Amygdala (tissue), 56 donors: ENCODE data around the gene TTN.

Experiments used
- DNase-seq, 56 donors: peaks; one replicate each; lab custom pipeline; 2025; lab: John Stamatoyannopoulos, UW

The TTN gene

DNA sequence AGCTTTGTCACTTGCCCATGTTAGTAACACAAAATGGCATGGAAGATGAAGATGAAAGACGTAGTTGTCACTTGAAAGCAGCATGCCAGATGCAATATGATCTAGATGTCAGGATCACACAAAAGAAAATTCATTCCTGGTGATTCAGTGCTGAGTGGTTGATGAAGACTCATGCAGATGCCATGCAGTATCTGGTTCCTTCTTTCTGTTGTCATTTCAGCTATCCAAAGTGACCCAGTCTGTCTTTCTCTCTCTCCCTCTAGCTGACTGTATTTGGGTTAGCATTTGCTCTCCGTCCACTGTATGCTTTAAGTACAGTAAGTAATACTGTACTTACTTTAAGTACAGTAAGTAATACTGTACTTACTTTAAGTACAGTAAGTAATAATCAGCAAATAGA is 50.4 kb downstream of the TTN start:
- DNase-seq: no peak

GRCh38 chr2:178756343-178756742 is 50.9 kb downstream of the TTN start:
- DNase-seq: no peak

DNA sequence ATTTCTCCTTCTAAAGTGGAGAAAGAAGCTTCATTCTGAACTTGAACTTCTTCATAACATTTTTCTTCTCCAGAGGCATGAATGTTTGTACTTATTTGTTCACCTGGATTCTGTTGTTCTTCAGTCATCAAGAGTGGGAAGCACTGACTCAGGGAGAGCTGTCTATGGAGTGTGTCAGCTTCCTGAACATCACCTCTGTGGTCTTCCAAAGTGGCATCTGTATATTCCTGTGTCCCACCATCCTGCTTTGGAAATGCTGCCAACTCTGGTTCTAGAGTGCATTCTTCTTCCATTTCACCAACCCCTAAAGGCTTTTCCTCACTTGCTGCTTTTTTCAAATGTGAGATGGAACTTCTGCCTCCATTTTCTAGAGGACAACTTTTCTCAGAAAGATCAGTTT is 59.5 kb downstream of the TTN start:
- no peak for DNase-seq

GRCh38 chr2:178734518-178734917 is 72.7 kb downstream of the TTN start:
- DNase-seq: no peak

GRCh38 chr2:178733975-178734374 is 73.2 kb downstream of the TTN start:
- DNase-seq: no peak

DNA sequence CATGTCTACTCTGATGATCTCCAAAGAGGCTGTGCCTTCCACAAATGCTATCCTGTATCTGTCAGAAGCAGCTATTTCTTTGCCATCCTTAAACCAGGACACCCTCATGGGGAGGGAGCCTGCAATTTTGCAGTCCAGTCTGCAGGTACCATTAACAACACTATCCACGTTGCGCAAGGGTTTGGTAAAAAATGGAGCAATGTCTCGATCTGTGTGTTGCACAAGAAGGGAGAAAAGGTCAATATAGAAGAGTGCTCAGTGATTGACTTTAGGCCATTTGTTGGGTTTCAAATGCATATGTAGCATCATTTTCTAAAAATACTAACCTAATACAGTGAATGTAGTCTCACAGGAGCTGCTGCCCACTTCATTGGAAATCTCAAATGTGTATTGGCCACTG is 74.3 kb downstream of the TTN start:
- no peak for DNase-seq

DNA sequence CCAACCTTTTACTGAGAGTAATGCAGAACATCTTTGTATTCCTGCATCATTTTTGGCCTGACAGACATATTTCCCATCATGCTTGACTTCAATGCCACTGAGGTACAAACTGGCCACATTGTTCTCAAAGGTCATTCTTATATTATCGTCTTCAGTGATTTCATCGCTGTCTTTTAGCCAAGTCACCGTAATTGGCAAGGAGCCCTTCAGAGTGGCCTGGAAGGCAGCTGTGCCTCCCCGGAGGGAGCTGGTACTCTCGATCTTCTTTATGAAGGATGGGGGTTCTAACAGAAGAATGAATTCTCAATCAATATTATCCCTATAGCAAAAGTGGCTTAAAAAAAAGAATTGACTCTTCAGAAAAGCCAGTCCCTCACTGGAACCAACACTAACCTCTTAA is 75.9 kb downstream of the TTN start:
- no peak for DNase-seq

GRCh38 chr2:178730049-178730448 is 77.2 kb downstream of the TTN start:
- DNase-seq: no peak

- no peak for DNase-seq
Measured at GRCh38 chr2:178723786-178724346, 83.4 kb downstream of the TTN start.

DNA sequence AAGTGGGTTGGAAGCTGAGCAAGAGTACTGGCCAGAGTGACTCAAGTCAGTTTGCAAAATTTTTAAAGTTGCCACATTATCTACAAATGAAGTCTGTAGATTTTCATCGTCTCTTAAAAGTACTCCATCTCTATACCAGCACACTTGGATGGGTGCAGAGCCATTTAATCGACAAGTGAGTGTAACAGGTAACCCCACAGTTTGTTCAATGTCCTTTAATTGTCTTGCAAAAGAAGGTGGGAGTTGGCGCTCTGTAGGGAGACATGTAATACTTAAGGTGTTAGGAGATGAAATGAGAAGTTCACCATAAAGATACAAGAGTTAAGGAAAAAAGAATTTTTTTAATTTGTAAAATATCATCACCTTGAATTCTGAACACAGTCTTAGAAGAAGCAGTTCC is 84.9 kb downstream of the TTN start:
- no peak for DNase-seq

GRCh38 chr2:178718988-178719387 is 88.2 kb downstream of the TTN start:
- DNase-seq: no peak

DNA sequence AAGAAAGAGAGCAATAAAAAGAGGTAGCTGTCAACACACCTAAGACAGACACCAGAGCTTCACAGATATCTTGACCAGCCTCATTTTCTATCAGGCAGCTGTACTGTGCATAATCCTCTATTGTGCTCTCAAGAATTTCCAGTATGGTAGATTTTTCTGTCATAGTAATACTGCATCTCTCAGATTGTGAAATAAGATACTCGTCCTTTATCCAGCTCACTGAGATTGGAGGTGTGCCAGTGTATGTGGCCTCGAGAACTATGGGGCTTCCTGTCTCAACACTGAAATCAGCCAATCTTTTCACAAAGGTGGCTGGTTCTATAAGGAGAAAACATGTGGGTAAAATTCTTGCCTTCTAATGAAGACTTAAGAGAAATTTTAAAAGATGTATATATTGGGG is 88.9 kb downstream of the TTN start:
- no peak for DNase-seq

GRCh38 chr2:178716394-178716793 is 90.8 kb downstream of the TTN start:
- no peak for DNase-seq

DNA sequence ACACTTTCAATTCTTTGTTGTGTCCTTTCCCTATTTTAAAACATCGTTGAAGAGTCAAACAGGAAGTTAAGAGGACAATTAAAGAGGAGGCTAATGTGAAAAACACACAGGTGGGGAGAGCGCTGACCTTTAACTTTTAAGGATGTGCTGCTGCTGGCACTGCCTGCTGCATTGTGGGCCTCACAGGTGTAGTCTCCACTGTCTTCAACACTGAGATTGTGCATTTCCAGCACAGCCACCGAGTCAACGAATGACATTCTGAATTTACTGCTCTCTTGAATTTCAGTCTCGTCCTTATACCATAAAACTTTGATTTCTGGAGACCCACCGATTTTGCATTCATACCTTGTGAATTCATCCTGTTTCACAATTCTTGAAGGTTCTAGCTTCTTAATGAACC is 91.9 kb downstream of the TTN start:
- DNase-seq: no peak

DNA sequence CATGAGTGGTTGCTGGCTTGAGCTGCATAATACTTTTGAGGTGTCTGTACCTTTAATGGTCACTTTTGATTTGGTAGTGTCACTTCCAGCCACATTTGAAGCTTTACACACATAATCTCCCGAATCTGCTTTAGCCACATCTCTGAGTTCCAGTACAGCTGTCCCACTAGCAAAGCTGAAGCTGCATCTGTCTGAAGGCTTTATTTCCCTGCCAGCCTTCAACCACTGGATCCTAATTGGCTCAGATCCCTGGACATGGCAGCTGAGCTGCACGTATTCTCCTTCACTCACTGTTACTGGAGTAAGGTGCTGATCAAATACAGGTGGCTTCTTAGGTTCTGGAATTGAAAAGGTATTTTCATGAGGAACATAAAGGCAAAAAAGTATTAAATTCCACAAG is 99.7 kb downstream of the TTN start:
- DNase-seq: no peak

DNA sequence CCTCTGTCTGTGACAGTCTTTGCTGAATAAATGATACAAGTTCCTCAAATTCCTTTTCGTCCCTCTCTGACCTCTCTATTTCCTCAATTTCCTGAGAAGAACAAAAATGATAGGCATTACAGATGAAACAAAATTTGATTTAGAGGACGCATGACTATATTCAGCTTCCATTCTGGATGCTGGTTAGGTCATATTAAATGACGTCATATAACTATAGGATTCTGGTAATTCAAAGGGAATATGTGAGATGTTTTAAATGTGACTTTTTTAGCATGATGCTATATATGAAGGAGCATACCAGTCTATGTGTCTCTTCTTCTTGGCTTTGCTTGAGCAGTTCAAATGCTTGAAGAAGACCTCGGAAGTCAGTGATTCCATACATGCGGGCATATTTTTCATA is 102.3 kb downstream of the TTN start:
- DNase-seq: no peak

DNA sequence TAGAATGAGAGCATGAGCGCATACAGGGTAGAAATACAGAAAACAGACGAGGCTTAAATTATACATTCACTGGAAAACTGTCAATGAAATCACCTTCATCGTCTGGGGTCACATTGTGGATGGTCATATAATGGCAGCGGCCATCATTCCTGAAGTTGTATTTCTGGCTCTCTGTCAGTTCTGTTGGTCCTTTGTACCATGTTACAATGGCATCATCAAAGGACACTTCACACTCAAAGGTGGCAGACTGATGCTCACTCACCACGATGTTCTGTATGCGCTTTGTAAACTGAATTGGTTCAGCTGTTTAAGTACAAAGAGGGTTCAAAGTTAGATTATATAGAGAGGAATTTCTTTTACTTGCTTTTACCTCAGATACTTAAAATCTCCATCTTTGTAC is 104.9 kb downstream of the TTN start:
- no peak for DNase-seq

- no peak for DNase-seq
Measured at GRCh38 chr2:178700922-178701342, 106.3 kb downstream of the TTN start.

DNA sequence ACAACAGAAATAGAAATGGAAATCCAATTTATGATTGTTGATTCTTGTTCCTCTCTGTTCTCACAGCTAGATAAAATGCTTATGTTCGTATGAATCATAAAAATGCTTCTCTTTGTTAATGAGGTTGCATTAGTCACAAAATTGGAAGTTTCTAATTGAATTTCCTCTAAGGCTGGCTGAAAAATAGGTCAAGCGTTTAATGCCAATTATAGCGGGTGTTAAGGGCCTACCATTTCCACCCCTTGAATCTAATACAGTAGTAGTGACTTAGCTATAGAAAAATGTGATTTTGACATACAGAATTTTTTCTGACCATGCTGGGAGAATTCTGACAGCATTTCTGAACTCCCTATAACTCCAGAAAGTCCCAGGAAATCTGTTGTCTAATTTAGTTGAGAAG is 107.1 kb downstream of the TTN start:
- no peak for DNase-seq

DNA sequence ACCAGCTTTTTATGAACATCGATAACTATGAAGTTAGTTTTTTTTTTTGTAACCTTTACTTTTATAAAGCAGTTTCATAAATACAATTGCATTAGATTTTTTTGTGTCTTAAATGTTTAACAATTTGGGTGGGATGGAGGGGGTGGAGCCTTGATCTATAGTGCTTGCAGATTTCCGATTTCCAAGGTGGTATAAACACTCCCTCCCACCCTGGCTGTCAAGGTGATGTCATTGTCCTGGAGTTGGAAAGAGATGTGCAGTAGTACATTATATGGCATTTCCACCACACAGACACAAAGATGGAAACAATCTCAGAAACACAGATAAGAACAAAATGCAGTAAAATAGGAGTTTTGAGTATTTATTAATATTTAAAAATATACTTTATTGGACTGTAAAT is 114.4 kb downstream of the TTN start:
- DNase-seq: no peak

- DNase-seq: no peak
Measured at GRCh38 chr2:178689808-178690207, 117.4 kb downstream of the TTN start.

GRCh38 chr2:178683877-178684276 is 123.3 kb downstream of the TTN start:
- DNase-seq: no peak

DNA sequence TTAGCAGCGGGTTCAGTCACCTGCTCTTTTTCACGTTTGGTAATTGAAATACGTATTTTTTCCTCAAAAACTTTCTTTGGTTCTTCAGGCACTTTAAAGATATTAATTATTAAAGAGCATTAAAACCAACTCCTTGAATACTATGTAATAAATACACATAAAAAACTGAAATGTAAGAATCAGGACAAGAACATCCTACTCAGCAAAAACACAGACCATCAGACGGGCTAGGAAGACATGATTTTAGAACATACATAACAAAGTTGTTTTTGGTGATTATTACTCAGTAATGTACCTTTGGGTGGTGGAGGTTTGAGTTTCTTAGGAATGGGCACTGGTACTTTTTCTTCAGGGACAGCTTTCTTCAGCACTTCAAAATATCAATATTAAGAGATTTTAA is 126.1 kb downstream of the TTN start:
- DNase-seq: no peak

DNA sequence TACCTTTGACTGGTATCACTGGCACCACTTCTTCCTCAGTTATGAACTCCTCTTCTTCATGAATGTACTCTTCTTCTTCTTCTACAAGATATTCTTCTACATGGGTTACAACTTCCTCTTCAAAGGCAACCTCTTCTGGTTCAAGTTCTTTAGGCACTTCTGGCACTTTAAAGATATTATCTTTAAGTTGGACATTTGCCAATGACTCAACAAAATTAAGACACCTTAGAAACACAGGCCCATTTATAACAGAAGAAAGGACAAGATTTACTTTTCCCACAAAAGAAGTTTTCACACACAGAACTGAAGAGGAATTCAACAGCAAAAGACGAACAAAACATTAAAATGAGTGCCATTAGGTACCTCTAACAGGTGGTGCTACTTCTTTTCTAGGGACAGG is 127.3 kb downstream of the TTN start:
- DNase-seq: no peak
